Measurements from ENCODE around the gene EED. TPM values are rescaled to one million over a fixed set of nuclear protein-coding genes. Genes with fewer than 3 reads are reported as not detected.
A peak's percentile ranks its signal among the peaks of the same experiment; 100 is the strongest.
"Not testable (repeated sequence)": the region's sequence is repeated elsewhere in the genome, so short reads cannot be mapped to it uniquely, and the experiment has no call there.

EED gene
- polyA plus RNA-seq, 1 experiment = 5.7 TPM

DNA sequence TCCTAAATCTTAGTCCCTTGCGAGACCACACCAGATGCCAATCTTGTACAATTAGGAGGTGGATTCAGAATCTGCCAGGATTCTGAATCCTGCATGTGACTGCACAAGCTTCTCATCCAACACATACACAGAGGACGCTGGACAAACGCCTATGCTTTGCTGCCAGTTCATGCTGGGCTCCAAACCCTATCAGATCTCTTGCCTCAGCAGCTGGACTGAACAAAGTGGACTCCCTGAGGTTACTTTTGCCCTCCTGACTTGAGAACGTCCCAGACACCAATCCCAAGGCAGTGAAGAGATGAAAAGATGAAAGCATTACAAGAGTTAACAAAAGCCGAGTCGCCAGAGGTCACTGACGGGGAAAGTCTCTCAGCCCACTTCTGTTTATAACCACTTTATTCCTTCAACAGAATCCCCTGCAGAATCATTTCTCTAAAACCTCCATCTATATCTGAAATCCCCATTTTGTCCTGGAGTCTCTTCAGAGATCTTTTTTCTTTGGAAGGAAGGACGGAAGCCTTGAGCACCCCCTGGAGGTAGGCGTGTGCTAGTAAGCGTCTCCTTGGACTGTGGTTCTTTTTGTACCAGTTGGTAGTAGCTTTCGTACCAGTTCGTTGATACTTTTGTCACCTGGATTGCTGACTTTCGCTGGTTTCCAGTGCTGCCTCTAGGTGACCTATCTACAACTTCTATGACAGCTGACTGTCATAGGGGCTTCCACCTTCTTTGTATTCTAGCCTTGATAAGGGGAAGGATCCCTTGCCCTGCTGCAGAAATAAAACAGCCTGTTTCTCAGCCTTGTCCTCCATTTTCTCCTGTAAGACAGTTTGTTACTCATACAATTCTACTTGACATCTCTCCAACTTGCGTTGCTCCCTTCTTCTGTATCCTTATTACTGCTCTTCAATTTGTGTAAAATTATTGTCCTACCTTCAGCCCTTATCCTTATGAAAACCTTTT lies 26.1 kb upstream of the EED start:
- H3K27me3 ChIP-seq (ENCODE audit: control insufficient read depth, insufficient read depth, low read length) = no peaks in the 10 kb centered on the region
- ChIA-PET CTCF (interaction anchor here (0.6 to 3.6 kb wide), 21 partner anchors 11 to 555 kb away, joined by 3 to 22 read pairs (median 3); partner anchors contain the start of gene CCDC83), POLR2A (no interaction called here)
- no peak for DNase-seq (ENCODE audit: low read depth)
- no peak overlapping the region for H3K4me3 ChIP-seq (ENCODE audit: low read depth, low read length)
- TF ChIP-seq, protein P1, sequence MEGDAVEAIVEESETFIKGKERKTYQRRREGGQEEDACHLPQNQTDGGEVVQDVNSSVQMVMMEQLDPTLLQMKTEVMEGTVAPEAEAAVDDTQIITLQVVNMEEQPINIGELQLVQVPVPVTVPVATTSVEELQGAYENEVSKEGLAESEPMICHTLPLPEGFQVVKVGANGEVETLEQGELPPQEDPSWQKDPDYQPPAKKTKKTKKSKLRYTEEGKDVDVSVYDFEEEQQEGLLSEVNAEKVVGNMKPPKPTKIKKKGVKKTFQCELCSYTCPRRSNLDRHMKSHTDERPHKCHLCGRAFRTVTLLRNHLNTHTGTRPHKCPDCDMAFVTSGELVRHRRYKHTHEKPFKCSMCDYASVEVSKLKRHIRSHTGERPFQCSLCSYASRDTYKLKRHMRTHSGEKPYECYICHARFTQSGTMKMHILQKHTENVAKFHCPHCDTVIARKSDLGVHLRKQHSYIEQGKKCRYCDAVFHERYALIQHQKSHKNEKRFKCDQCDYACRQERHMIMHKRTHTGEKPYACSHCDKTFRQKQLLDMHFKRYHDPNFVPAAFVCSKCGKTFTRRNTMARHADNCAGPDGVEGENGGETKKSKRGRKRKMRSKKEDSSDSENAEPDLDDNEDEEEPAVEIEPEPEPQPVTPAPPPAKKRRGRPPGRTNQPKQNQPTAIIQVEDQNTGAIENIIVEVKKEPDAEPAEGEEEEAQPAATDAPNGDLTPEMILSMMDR (IDR thresholded peaks at IDR 0.05; ENCODE audit: insufficient read depth, low read depth, low read length) = peak; percentile 96
- H3K36me3 ChIP-seq (ENCODE audit: control insufficient read depth, insufficient read depth, low read length) = no peaks in the 10 kb centered on the region

- no peak for DNase-seq (ENCODE audit: low read depth)
- H3K27me3 ChIP-seq (ENCODE audit: control insufficient read depth, insufficient read depth, low read length) = no peaks in the 10 kb centered on the region
- POLR2A ChIA-PET = no interaction called here
- CTCF ChIA-PET = interaction anchor here (0.7 to 3.6 kb wide), 4 partner anchors 9 to 364 kb away, joined by 3 to 22 read pairs (median 11); partner anchors contain the start of gene CCDC83
- TF ChIP-seq, protein P1 (IDR thresholded peaks at IDR 0.05; ENCODE audit: insufficient read depth, low read depth, low read length) = no peak
- no peaks in the 10 kb centered on the region for H3K36me3 ChIP-seq (ENCODE audit: control insufficient read depth, insufficient read depth, low read length)
- no peak overlapping the region for H3K4me3 ChIP-seq (ENCODE audit: low read depth, low read length)
These were observed 25.0 kb upstream of the EED start for GRCh38 chr11:86219311-86220193.

DNA sequence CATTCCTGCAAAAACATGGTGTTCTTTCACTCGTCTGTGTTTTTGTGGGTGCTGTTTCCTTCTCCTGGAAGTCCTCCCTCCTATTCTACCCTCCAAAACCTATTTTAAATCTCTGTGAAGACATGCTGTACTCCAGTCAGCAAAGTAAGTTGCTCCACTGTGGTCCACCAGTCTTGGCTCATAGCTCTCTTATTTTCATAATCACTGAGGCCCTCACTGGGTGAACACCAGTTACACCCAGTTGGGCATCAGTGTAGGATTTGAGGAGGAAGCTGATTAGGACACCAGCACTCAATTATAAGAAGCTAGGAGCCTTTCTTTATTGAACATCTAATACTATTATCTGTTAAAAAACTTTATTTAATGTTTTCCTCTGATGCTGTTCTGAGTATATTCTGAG lies 23.9 kb upstream of the EED start:
- no peak overlapping the region for H3K4me3 ChIP-seq (ENCODE audit: low read depth, low read length)
- TF ChIP-seq, protein P1 (IDR thresholded peaks at IDR 0.05; ENCODE audit: insufficient read depth, low read depth, low read length) = no peak
- ChIA-PET CTCF (interaction anchor here (1.0 to 3.6 kb wide), 4 partner anchors 9 to 365 kb away, joined by 5 to 22 read pairs (median 6); partner anchors contain the start of gene CCDC83), POLR2A (no interaction called here)
- H3K27me3 ChIP-seq (ENCODE audit: control insufficient read depth, insufficient read depth, low read length) = no peaks in the 10 kb centered on the region
- DNase-seq (ENCODE audit: low read depth) = no peak
- H3K36me3 ChIP-seq (ENCODE audit: control insufficient read depth, insufficient read depth, low read length) = no peaks in the 10 kb centered on the region

GRCh38 chr11:86222081-86222480 lies 22.5 kb upstream of the EED start:
- Histone ChIP-seq H3K36me3 (ENCODE audit: control insufficient read depth, insufficient read depth, low read length) (no peaks in the 10 kb centered on the region), H3K27me3 (ENCODE audit: control insufficient read depth, insufficient read depth, low read length) (no peaks in the 10 kb centered on the region), H3K4me3 (ENCODE audit: low read depth, low read length) (no peak overlapping the region)
- DNase-seq (ENCODE audit: low read depth) = no peak
- ChIA-PET POLR2A (interaction anchor here (0.5 kb wide), 1 partner anchor 594 kb away, joined by 4 read pairs; the partner anchor contains the start of gene TMEM126B), CTCF (interaction anchor here (0.6 to 2.0 kb wide), 6 partner anchors 10 to 367 kb away, joined by 3 to 8 read pairs (median 4); partner anchors contain the start of gene CCDC83)
- TF ChIP-seq, protein P1 (IDR thresholded peaks at IDR 0.05; ENCODE audit: insufficient read depth, low read depth, low read length) = no peak

DNA sequence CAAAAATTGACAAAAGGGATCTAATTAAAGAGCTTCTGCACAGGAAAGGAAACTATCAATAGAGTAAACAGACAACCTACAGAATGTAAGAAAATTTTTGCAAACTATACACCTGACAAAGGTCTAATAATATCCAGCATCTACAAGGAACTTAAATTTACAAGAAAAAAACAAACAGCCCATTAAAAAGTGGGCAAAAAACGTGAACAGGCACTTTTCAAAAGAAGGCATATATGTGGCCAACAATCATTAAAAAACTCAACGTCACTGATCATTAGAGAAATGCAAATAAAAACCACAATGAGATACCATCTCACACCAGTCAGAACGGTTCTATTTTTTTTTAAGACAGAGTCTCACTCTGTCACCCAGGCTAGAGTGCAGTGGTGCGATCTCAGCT lies 20.0 kb upstream of the EED start:
- DNase-seq (ENCODE audit: low read depth); H3K36me3 ChIP-seq (ENCODE audit: control insufficient read depth, insufficient read depth, low read length); H3K27me3 ChIP-seq (ENCODE audit: control insufficient read depth, insufficient read depth, low read length); POLR2A ChIA-PET; H3K4me3 ChIP-seq (ENCODE audit: low read depth, low read length): not testable (repeated sequence)
- CTCF ChIA-PET = interaction anchor here (0.7 kb wide), 1 partner anchor 370 kb away, joined by 3 read pairs; the partner anchor contains the start of gene CCDC83

GRCh38 chr11:86225344-86225743 lies 19.2 kb upstream of the EED start:
- H3K4me3 ChIP-seq (ENCODE audit: low read depth, low read length); DNase-seq (ENCODE audit: low read depth); H3K27me3 ChIP-seq (ENCODE audit: control insufficient read depth, insufficient read depth, low read length); H3K36me3 ChIP-seq (ENCODE audit: control insufficient read depth, insufficient read depth, low read length); CTCF ChIA-PET; POLR2A ChIA-PET: not testable (repeated sequence)

Measured in BJ (cell line).